Measurements from ENCODE around the gene CTTNBP2NL.

DNA sequence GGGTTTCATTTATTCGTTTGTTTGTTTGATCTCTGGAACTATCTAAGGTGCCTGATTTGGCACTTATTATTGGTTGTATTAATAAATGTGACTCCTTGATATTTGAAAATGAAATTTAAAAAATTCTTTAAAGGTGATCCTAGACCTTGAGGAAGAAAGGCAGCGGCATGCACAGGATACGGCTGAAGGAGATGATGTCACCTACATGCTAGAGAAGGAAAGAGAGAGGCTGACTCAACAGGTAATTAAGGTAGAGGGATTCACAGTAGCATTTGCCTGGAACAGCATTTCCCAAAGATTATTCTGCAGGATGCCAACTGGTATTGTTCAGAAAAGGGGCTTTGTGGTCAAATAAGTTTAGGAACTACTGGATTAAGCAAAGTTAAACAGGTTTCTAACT lies 58.3 kb downstream of the CTTNBP2NL start:
- TF ChIP-seq CTCF (IDR thresholded peaks at IDR 0.05) (no peak), POLR2A (IDR thresholded peaks at IDR 0.05) (no peak), POLR2AphosphoS5 (IDR thresholded peaks at IDR 0.05) (no peak), EP300 (IDR thresholded peaks at IDR 0.05) (no peak)

Measured in gastroesophageal sphincter (tissue), 3 donors.